ENCODE results near the gene TBCA. TPM values are rescaled to one million over a fixed set of nuclear protein-coding genes. Genes with fewer than 3 reads are reported as not detected.

The TBCA gene
- total and polyA plus RNA-seq, 8 donors, result 33.3 to 328 (median 127) TPM

GRCh38 chr5:77645995-77646639 is 130.0 kb downstream of the TBCA start:
- H3K4me1 ChIP-seq, result peaks cover 23 to 36% (median 32%) of the 10 kb centered on the region in 4 donors
- 36 to 52% (median 43%) methylated on average over 11 of the region's 11 CpGs for WGBS, 5 donors
- TF ChIP-seq POLR2AphosphoS5 (IDR thresholded peaks at IDR 0.05) (no peak), EP300 (IDR thresholded peaks at IDR 0.05) (no peak), POLR2A (IDR thresholded peaks at IDR 0.05) (no peak), CTCF (IDR thresholded peaks at IDR 0.05) (no peak)
- peak overlapping the region in 2 of 4 donors; percentile 36 to 41 for H3K4me3 ChIP-seq
- H3K27ac ChIP-seq, result no peak overlapping the region
- peaks cover 19 to 95% (median 54%) of the 10 kb centered on the region in 3 donors for H3K27me3 ChIP-seq
- H3K9me3 ChIP-seq, result peaks cover 0 to 6% (median 0%) of the 10 kb centered on the region in 4 donors
- DNase-seq, result no peak
- no peaks in the 10 kb centered on the region for H3K36me3 ChIP-seq
- intact Hi-C loops (cut with DNase I; ENCODE audit: low total_unique reads), result no loop called here

- intact Hi-C loops (cut with DNase I; ENCODE audit: low total_unique reads), result no loop called here
- Histone ChIP-seq H3K27me3 (peaks cover 25 to 95% (median 61%) of the 10 kb centered on the region in 3 donors), H3K27ac (no peak overlapping the region), H3K9me3 (peaks cover 0 to 13% (median 0%) of the 10 kb centered on the region in 4 donors), H3K4me3 (peak overlapping the region in 3 of 4 donors; percentile 11 to 41 (median 36)), H3K4me1 (peaks cover 23 to 42% (median 37%) of the 10 kb centered on the region in 4 donors), H3K36me3 (no peaks in the 10 kb centered on the region)
- no peak for TF ChIP-seq EP300 (IDR thresholded peaks at IDR 0.05)
- peak in 3 of 7 experiments; percentile 30 to 72 (median 40) for TF ChIP-seq CTCF (IDR thresholded peaks at IDR 0.05)
- 1 to 3% (median 2%) methylated on average over 37 to 80 of the region's 80 CpGs for WGBS, 5 donors
- peak; percentile 47 to 68 for DNase-seq
Measured at GRCh38 chr5:77645158-77645994, 130.8 kb downstream of the TBCA start.

- intact Hi-C loops (cut with DNase I; ENCODE audit: low total_unique reads), result no loop called here
- DNase-seq, result no peak
- 12 to 17% (median 14%) methylated on average over 33 of the region's 33 CpGs for WGBS, 5 donors
Measured at GRCh38 chr5:77644371-77645157, 131.6 kb downstream of the TBCA start.

More at GRCh38 chr5:77644371-77645157, 131.6 kb downstream of the TBCA start:
- H3K4me1 ChIP-seq, result peaks cover 23 to 47% (median 39%) of the 10 kb centered on the region in 4 donors
- no peak overlapping the region for H3K27ac ChIP-seq
- peak overlapping the region in 2 of 4 donors; percentile 36 to 41 for H3K4me3 ChIP-seq
- H3K36me3 ChIP-seq, result no peaks in the 10 kb centered on the region
- peaks cover 31 to 95% (median 69%) of the 10 kb centered on the region in 3 donors for H3K27me3 ChIP-seq
- TF ChIP-seq POLR2AphosphoS5 (IDR thresholded peaks at IDR 0.05), result no peak
- no peak for TF ChIP-seq CTCF (IDR thresholded peaks at IDR 0.05)
- TF ChIP-seq EP300 (IDR thresholded peaks at IDR 0.05), result no peak
- no peak for TF ChIP-seq POLR2A (IDR thresholded peaks at IDR 0.05)
- peaks cover 0 to 15% (median 0%) of the 10 kb centered on the region in 4 donors for H3K9me3 ChIP-seq
